Adrenal gland (tissue), 12 donors: ENCODE results near the gene YKT6. TPM values are rescaled to one million over a fixed set of nuclear protein-coding genes. Genes with fewer than 3 reads are reported as not detected.

ENCODE experiments used
- DNase-seq, 7 donors: peaks; one replicate each; pipeline ENCODE4 v3.0.0-alpha.2; 2019 to 2020
- H3K27ac ChIP-seq, 5 donors: fragments of 200-600 bp; sonication (generic) in 4 of 5; 1 replicate in 3 of 5; 2 replicates in 2 of 5; pipeline versions ENCODE4 v1.5.1 to v1.8.0; 2016 to 2020; ENCODE audit warnings: mild to moderate bottlenecking in 1 of 5
- H3K27me3 ChIP-seq: fragments of 200-600 bp; 2 replicates; pipeline ENCODE4 v1.8.0; 2021
- H3K36me3 ChIP-seq, 2 donors: fragments of 200-600 bp; replicated peaks in 1 of 2; 1 replicate in 1 of 2; 2 replicates in 1 of 2; pipeline versions ENCODE4 v1.5.1 to v1.8.0; 2018 to 2022
- H3K4me1 ChIP-seq, 2 donors: fragments of 200-600 bp; replicated peaks in 1 of 2; 1 replicate in 1 of 2; 2 replicates in 1 of 2; pipeline versions ENCODE4 v1.5.1 to v1.8.0; 2018 to 2021
- H3K4me3 ChIP-seq, 4 donors: fragments of 200-600 bp; sonication (generic) in 3 of 4; one replicate each; pipeline ENCODE4 v1.5.1; 2016 to 2018
- H3K9me3 ChIP-seq, 3 donors: fragments of 200-600 bp; sonication (generic) in 1 of 3; replicated peaks in 1 of 3; 1 replicate in 2 of 3; 2 replicates in 1 of 3; pipeline versions ENCODE4 v1.5.1 to v1.8.0; 2016 to 2021
- CTCF ChIP-seq, 6 experiments: fragments of 450-650 bp in 4 of 6; fragments of 200-600 bp in 2 of 6; sonication (generic) in 1 of 6; IDR thresholded peaks; 1 replicate in 5 of 6; 2 replicates in 1 of 6; pipeline versions ENCODE4 v1.5.1 to v1.8.0; 2016 to 2021; ENCODE audit warnings: antibody characterized with exemption in 6 of 6, mild to moderate bottlenecking in 2 of 6, moderate library complexity in 1 of 6
- POLR2A ChIP-seq, 2 donors: fragments of 450-650 bp; IDR thresholded peaks; one replicate each; pipeline ENCODE4 v1.6.1; 2017; ENCODE audit warnings: antibody characterized with exemption in 2 of 2, mild to moderate bottlenecking in 2 of 2, moderate library complexity in 1 of 2
- WGBS, 4 donors: extraction: QIAGEN DNeasy Blood & Tissue Kit in 2 of 4; methylation state at CpG; one replicate each; pipeline versions ENCODE4 v1.1.5 to v1.1.7; 2013 to 2017; 5-methylcytosine and 5-hydroxymethylcytosine counted together
- intact Hi-C, 2 donors: fragments of 100-400 bp; cut with DNase I; formaldehyde crosslinking; loops; one replicate each; pipeline versions ENCODE4 v1.14.1 to v1.15.0; 2022 to 2023
- polyA plus RNA-seq, 3 donors: library from polyadenylated mRNA; stranded (reverse); fragments of 200-250 nt in 2 of 3; fragments of 350-450 nt in 1 of 3; fragmentation: Illumina TruSeq in 1 of 3; extraction: RNeasy Lipid Tissue Mini Kit (QIAGEN cat#74804) in 1 of 3; gene quantifications; one replicate each; pipeline ENCODE4 v1.2.3, GENCODE V29; 2013 to 2014
- total RNA-seq, 9 donors: library from RNA; depleted of rRNA in 4 of 9; stranded (reverse); fragments of >200 nt in 4 of 9; fragments of 120-200 nt in 1 of 9; fragmentation: NEBNext Ultra II Directional in 1 of 9; extraction: Animal tissue kit (Norgen Biotek cat#: 25700) in 1 of 9; gene quantifications; one replicate each; pipeline versions ENCODE4 v1.1.0 to v1.2.4, GENCODE V29; 2013 to 2023
- donor health status: healthy with polysubstance abuse.
- donor health status: Bipolar disorder and iron deficiency.
- donor health status: DM: yes; HTN: yes; CAD: no.
- donor health status: DM: no; HTN: no; CAD: no.
- donor health status: DM: no; HTN: no; CAD: no.
- donor health status: DM: yes; HTN: yes; CAD: no.

The YKT6 gene
- total and polyA plus RNA-seq, 12 donors: 32.8 to 94.7 (median 53.8) TPM

- DNase-seq: no peak
- H3K27ac ChIP-seq: peak overlapping the region in 2 of 5 donors; percentile 54 to 67
- H3K4me1 ChIP-seq: peaks cover 0 to 5% of the 10 kb centered on the region in 2 donors
- intact Hi-C loops: no loop called here
- peaks cover 0 to 3% (median 0%) of the 10 kb centered on the region in 3 donors for H3K9me3 ChIP-seq
- H3K4me3 ChIP-seq: no peak overlapping the region
- no peaks in the 10 kb centered on the region for H3K36me3 ChIP-seq
- 68 to 84% (median 73%) methylated on average over 2 of the region's 2 CpGs for WGBS, 4 donors
- TF ChIP-seq CTCF (IDR thresholded peaks at IDR 0.05) (no peak), POLR2A (IDR thresholded peaks at IDR 0.05) (no peak)
- H3K27me3 ChIP-seq: no peaks in the 10 kb centered on the region
Measured at GRCh38 chr7:44184873-44185446, 15.8 kb upstream of the YKT6 start.

DNA sequence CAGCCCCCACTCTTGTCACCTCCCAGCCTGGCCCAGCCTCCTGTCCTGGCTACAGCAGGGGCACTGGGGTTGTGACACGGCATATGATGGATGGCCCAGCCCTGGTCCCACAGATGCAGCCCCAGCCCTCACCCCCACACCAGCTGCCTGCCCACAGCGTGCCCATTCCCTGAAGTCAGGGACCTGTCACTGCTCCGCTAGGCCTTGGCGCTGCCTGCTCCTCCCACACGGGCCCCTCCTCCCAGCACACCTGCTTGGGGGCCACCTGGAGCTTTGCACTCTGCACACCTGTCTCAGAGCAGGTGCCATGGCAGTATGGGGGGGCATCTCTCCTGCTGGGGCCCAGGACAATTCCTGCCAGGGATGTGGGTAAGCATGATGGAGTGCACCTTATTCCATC, 15.0 kb upstream of the YKT6 start:
- intact Hi-C loops: no loop called here
- Histone ChIP-seq H3K4me3 (no peak overlapping the region), H3K27me3 (no peaks in the 10 kb centered on the region), H3K4me1 (peaks cover 0 to 5% of the 10 kb centered on the region in 2 donors), H3K36me3 (no peaks in the 10 kb centered on the region), H3K9me3 (peaks cover 0 to 3% (median 0%) of the 10 kb centered on the region in 3 donors), H3K27ac (no peak overlapping the region)
- TF ChIP-seq CTCF (IDR thresholded peaks at IDR 0.05) (no peak), POLR2A (IDR thresholded peaks at IDR 0.05) (no peak)
- 77 to 87% (median 85%) methylated on average over 5 of the region's 5 CpGs; no CpG with 5 or more reads in 1 of the 4 donors for WGBS, 4 donors
- DNase-seq: no peak

- TF ChIP-seq POLR2A (IDR thresholded peaks at IDR 0.05) (no peak), CTCF (IDR thresholded peaks at IDR 0.05) (no peak)
- intact Hi-C loops: no loop called here
- Histone ChIP-seq H3K9me3 (peaks cover 0 to 3% (median 0%) of the 10 kb centered on the region in 3 donors), H3K4me3 (no peak overlapping the region), H3K36me3 (no peaks in the 10 kb centered on the region), H3K27ac (no peak overlapping the region), H3K4me1 (peaks cover 0 to 5% of the 10 kb centered on the region in 2 donors), H3K27me3 (no peaks in the 10 kb centered on the region)
- DNase-seq: peak in 2 of 7 donors; percentile 4 to 41
- WGBS, 4 donors: 71 to 86% (median 84%) methylated on average over 5 of the region's 5 CpGs
Measured at GRCh38 chr7:44186736-44187135, 14.0 kb upstream of the YKT6 start.

- DNase-seq: peak in 2 of 7 donors; percentile 12 to 51
- no peaks in the 10 kb centered on the region for H3K27me3 ChIP-seq
- WGBS, 4 donors: 52 to 81% (median 65%) methylated on average over 8 to 9 of the region's 9 CpGs
- no peaks in the 10 kb centered on the region for H3K36me3 ChIP-seq
- intact Hi-C loops: no loop called here
- H3K4me1 ChIP-seq: peaks cover 0 to 5% of the 10 kb centered on the region in 2 donors
- TF ChIP-seq POLR2A (IDR thresholded peaks at IDR 0.05) (no peak), CTCF (IDR thresholded peaks at IDR 0.05) (no peak)
- H3K27ac ChIP-seq: no peak overlapping the region
- H3K4me3 ChIP-seq: no peak overlapping the region
- peaks cover 0 to under 1% (median 0%) of the 10 kb centered on the region in 3 donors for H3K9me3 ChIP-seq
Measured at GRCh38 chr7:44187636-44188416, 13.0 kb upstream of the YKT6 start.
